ENCODE results near the gene KCNMA1.

The KCNMA1 gene

GRCh38 chr10:76899490-76899889 lies 738.1 kb downstream of the KCNMA1 start:
- DNase-seq, result peak; percentile 71

- no peak for DNase-seq
Observed at GRCh38 chr10:76892766-76893479, 744.7 kb downstream of the KCNMA1 start.

GRCh38 chr10:76887223-76888010 lies 750.2 kb downstream of the KCNMA1 start:
- no peak for DNase-seq

- DNase-seq, result no peak
Observed at GRCh38 chr10:76885816-76886215, 751.8 kb downstream of the KCNMA1 start.

- DNase-seq, result no peak
Observed at GRCh38 chr10:76884673-76885275, 752.8 kb downstream of the KCNMA1 start.

- no peak for DNase-seq
Observed at GRCh38 chr10:76883596-76883995, 754.0 kb downstream of the KCNMA1 start.

GRCh38 chr10:76882796-76883195 lies 754.8 kb downstream of the KCNMA1 start:
- DNase-seq, result no peak

- DNase-seq, result no peak
Observed at GRCh38 chr10:76882245-76882644, 755.4 kb downstream of the KCNMA1 start.

- no peak for DNase-seq
Observed at GRCh38 chr10:76881477-76882220, 756.0 kb downstream of the KCNMA1 start.

- DNase-seq, result no peak
Observed at GRCh38 chr10:76880931-76881330, 756.7 kb downstream of the KCNMA1 start.

- no peak for DNase-seq
Observed at GRCh38 chr10:76879116-76879913, 758.3 kb downstream of the KCNMA1 start.

- DNase-seq, result no peak
Observed at GRCh38 chr10:76878514-76878913, 759.1 kb downstream of the KCNMA1 start.

GRCh38 chr10:76874896-76875295 lies 762.7 kb downstream of the KCNMA1 start:
- DNase-seq, result no peak

GRCh38 chr10:76874176-76874575 lies 763.4 kb downstream of the KCNMA1 start:
- DNase-seq, result peak; percentile 66

- no peak for DNase-seq
Observed at GRCh38 chr10:76871697-76872295, 765.8 kb downstream of the KCNMA1 start.

GRCh38 chr10:76869931-76870330 lies 767.7 kb downstream of the KCNMA1 start:
- DNase-seq, result peak; percentile 16

- peak; percentile 57 for DNase-seq
Observed at GRCh38 chr10:76868098-76868977, 769.3 kb downstream of the KCNMA1 start.

GRCh38 chr10:76866841-76867586 lies 770.6 kb downstream of the KCNMA1 start:
- DNase-seq, result no peak

GRCh38 chr10:76864922-76865321 lies 772.7 kb downstream of the KCNMA1 start:
- no peak for DNase-seq

GRCh38 chr10:76858721-76859120 lies 778.9 kb downstream of the KCNMA1 start:
- no peak for DNase-seq
